Measurements from ENCODE around the gene BRAT1.

Gene BRAT1

GRCh38 chr7:2494191-2495130, 60.9 kb downstream of the BRAT1 start:
- DNase-seq: no peak

GRCh38 chr7:2493205-2494164, 61.8 kb downstream of the BRAT1 start:
- DNase-seq: no peak

DNA sequence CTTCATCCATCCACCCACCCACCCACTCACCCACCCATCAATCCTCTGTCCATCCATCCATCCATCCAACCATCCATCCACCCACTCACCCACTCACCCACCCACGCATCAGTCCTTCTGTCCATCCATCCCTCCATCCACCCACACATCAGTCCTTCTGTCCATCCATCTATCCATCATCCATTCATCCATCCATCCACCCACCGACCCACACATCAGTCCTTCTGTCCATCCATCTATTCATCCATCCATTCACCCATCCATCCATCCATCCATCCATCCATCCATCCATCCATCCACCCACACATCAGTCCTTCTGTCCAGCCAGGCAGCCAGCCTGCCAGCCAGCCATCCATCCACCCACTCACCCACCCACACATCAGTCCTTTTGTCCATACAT, 63.3 kb downstream of the BRAT1 start:
- no peak for DNase-seq

GRCh38 chr7:2490181-2490651, 65.1 kb downstream of the BRAT1 start:
- DNase-seq: no peak

DNA sequence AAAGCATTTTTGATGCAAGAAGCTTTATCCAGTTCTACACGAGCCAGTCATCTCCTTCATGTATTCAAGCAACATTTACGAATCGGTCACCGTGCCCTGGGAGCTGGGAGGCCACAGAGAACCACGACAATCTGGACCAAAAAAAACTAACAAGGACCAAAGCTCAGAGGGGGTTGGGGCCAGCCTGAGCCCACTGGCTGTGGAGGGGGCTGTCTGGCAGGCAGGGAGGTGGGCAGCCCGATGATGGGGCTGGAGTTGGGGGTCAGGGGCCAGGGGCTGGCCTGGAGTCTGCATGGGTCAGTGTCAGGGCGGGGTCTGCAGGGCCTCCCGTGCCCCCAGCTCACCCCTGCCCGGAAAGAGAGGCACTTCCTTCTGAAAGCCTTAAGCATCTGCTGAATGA, 66.6 kb downstream of the BRAT1 start:
- DNase-seq: no peak

GRCh38 chr7:2488272-2488645, 67.1 kb downstream of the BRAT1 start:
- DNase-seq: no peak
